ENCODE data around the gene RPP40.

DNA sequence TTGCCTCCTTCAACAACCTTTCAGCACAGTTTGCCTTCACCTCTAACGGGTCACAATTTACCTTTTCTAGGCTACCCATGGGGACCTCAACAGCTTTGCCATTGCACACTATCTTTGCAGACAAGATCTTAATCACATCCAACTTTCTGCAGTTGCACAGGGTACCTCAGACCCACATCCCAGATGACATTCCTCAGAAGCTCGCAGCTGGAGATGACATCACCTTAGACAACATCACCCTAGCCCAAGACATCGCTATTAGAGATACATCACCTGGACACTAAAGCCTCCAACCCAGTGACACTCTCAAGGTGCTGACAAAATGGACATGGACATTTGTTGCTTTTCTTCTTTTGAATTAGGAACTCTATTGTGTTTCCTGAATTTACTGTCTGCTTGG is 38.6 kb upstream of the RPP40 start:
- TF ChIP-seq EZH2 (IDR thresholded peaks at IDR 0.05) (no peak), YY1 (IDR thresholded peaks at IDR 0.05; ENCODE audit: extremely low read depth, insufficient replicate concordance, low read depth, low read length) (no peak), SIN3A (IDR thresholded peaks at IDR 0.05; ENCODE audit: low read depth) (no peak), EZH2phosphoT487 (IDR thresholded peaks at IDR 0.05; ENCODE audit: borderline replicate concordance) (no peak)
- TF ChIP-seq, protein P1, sequence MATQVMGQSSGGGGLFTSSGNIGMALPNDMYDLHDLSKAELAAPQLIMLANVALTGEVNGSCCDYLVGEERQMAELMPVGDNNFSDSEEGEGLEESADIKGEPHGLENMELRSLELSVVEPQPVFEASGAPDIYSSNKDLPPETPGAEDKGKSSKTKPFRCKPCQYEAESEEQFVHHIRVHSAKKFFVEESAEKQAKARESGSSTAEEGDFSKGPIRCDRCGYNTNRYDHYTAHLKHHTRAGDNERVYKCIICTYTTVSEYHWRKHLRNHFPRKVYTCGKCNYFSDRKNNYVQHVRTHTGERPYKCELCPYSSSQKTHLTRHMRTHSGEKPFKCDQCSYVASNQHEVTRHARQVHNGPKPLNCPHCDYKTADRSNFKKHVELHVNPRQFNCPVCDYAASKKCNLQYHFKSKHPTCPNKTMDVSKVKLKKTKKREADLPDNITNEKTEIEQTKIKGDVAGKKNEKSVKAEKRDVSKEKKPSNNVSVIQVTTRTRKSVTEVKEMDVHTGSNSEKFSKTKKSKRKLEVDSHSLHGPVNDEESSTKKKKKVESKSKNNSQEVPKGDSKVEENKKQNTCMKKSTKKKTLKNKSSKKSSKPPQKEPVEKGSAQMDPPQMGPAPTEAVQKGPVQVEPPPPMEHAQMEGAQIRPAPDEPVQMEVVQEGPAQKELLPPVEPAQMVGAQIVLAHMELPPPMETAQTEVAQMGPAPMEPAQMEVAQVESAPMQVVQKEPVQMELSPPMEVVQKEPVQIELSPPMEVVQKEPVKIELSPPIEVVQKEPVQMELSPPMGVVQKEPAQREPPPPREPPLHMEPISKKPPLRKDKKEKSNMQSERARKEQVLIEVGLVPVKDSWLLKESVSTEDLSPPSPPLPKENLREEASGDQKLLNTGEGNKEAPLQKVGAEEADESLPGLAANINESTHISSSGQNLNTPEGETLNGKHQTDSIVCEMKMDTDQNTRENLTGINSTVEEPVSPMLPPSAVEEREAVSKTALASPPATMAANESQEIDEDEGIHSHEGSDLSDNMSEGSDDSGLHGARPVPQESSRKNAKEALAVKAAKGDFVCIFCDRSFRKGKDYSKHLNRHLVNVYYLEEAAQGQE (IDR thresholded peaks at IDR 0.05; ENCODE audit: low read depth) = no peak
